Upper lobe of right lung (tissue), 1 donor: ENCODE data around the gene XKR7. TPM values are rescaled to one million over a fixed set of nuclear protein-coding genes. Genes with fewer than 3 reads are reported as not detected.

Experiments
- ATAC-seq: fragments of 200-7000 bp; cut with Tn5 transposase; one replicate; pipeline ENCODE4 v1.9.1; 2020; ENCODE audit warnings: mild to moderate bottlenecking, moderate library complexity
- DNase-seq: peaks from one replicate; pipeline ENCODE4 v3.0.0-alpha.2; 2020
- H3K27ac ChIP-seq: fragments of 200-600 bp; one replicate; pipeline ENCODE4 v1.8.0; 2022
- H3K27me3 ChIP-seq: fragments of 200-600 bp; one replicate; pipeline ENCODE4 v1.8.0; 2022; ENCODE audit warnings: mild to moderate bottlenecking
- H3K36me3 ChIP-seq: fragments of 200-600 bp; one replicate; pipeline ENCODE4 v1.8.0; 2022
- H3K4me1 ChIP-seq: fragments of 200-600 bp; one replicate; pipeline ENCODE4 v1.8.0; 2022
- H3K4me3 ChIP-seq: fragments of 200-600 bp; one replicate; pipeline ENCODE4 v1.8.0; 2022; ENCODE audit warnings: mild to moderate bottlenecking
- H3K9me3 ChIP-seq: fragments of 200-600 bp; one replicate; pipeline ENCODE4 v1.8.0; 2022
- CTCF ChIP-seq: fragments of 200-600 bp; IDR thresholded peaks from one replicate; pipeline ENCODE4 v1.8.0; 2022; ENCODE audit warnings: antibody characterized with exemption
- intact Hi-C: fragments of 100-400 bp; cut with DNase I; formaldehyde crosslinking; loops from one replicate; pipeline ENCODE4 v1.11.0; 2022
- total RNA-seq: library from RNA; stranded (reverse); fragmentation: NEBNext Ultra II Directional; extraction: Animal tissue kit (Norgen Biotek cat#: 25700); gene quantifications from one replicate; pipeline ENCODE4 v1.2.1, GENCODE V29; 2021
- donor health status: DM: no; HTN: yes; CAD: no; lungs with severe emphysema.

Gene XKR7
- total RNA-seq, 1 donor from 2014 or later = 0.09 TPM

- Histone ChIP-seq H3K4me1 (no peaks in the 10 kb centered on the region), H3K9me3 (no peaks in the 10 kb centered on the region), H3K4me3 (no peak overlapping the region), H3K36me3 (no peaks in the 10 kb centered on the region), H3K27ac (no peak overlapping the region), H3K27me3 (peaks cover 4% of the 10 kb centered on the region)
- TF ChIP-seq CTCF = no peak
- ATAC-seq = no peak
- no peak for DNase-seq
- intact Hi-C loops = no loop called here
Measured at GRCh38 chr20:31981784-31982183, 13.8 kb downstream of the XKR7 start.

- TF ChIP-seq CTCF = no peak
- H3K4me1 ChIP-seq = no peaks in the 10 kb centered on the region
- intact Hi-C loops = no loop called here
- H3K27ac ChIP-seq = no peak overlapping the region
- DNase-seq (no peak), ATAC-seq (no peak)
- no peaks in the 10 kb centered on the region for H3K36me3 ChIP-seq
- peaks cover 4% of the 10 kb centered on the region for H3K27me3 ChIP-seq
- H3K4me3 ChIP-seq = no peak overlapping the region
- no peaks in the 10 kb centered on the region for H3K9me3 ChIP-seq
Measured at GRCh38 chr20:31984981-31985471, 17.1 kb downstream of the XKR7 start.

- no peak overlapping the region for H3K27ac ChIP-seq
Measured at GRCh38 chr20:31987744-31988143, 19.8 kb downstream of the XKR7 start.

GRCh38 chr20:31988430-31989015, 20.6 kb downstream of the XKR7 start:
- H3K4me3 ChIP-seq = no peak overlapping the region
- H3K36me3 ChIP-seq = no peaks in the 10 kb centered on the region
- intact Hi-C loops = no loop called here
- no peaks in the 10 kb centered on the region for H3K4me1 ChIP-seq
- no peaks in the 10 kb centered on the region for H3K27me3 ChIP-seq
- TF ChIP-seq CTCF = no peak
- ATAC-seq = no peak
- DNase-seq = no peak
- no peak overlapping the region for H3K27ac ChIP-seq
- no peaks in the 10 kb centered on the region for H3K9me3 ChIP-seq

More at GRCh38 chr20:31987744-31988143, 19.8 kb downstream of the XKR7 start:
- Histone ChIP-seq H3K4me3 (no peak overlapping the region), H3K36me3 (no peaks in the 10 kb centered on the region), H3K27me3 (no peaks in the 10 kb centered on the region), H3K4me1 (no peaks in the 10 kb centered on the region), H3K9me3 (no peaks in the 10 kb centered on the region)
- intact Hi-C loops = no loop called here
- DNase-seq (no peak), ATAC-seq (no peak)
- no peak for TF ChIP-seq CTCF

GRCh38 chr20:31989030-31989645, 21.2 kb downstream of the XKR7 start:
- DNase-seq (no peak), ATAC-seq (no peak)
- Histone ChIP-seq H3K9me3 (no peaks in the 10 kb centered on the region), H3K4me1 (no peaks in the 10 kb centered on the region), H3K27me3 (peaks cover 6% of the 10 kb centered on the region), H3K27ac (no peak overlapping the region), H3K36me3 (no peaks in the 10 kb centered on the region), H3K4me3 (no peak overlapping the region)
- intact Hi-C loops = no loop called here
- TF ChIP-seq CTCF = no peak
